H1 (cell line): Measurements from ENCODE around the gene SYNJ2. TPM values are rescaled to one million over a fixed set of nuclear protein-coding genes. Genes with fewer than 3 reads are reported as not detected.

ENCODE experiments used
- CTCF ChIA-PET: fragments of 300-600 bp; sonication (Branson Sonifier 250); formaldehyde crosslinking; loops from one replicate; lab custom pipeline; 2021; ENCODE audit not compliant: partially characterized antibody; lab: Charles Lee
- POLR2A ChIA-PET: fragments of 300-600 bp; sonication (Branson Sonifier 250); formaldehyde crosslinking; loops from one replicate; lab custom pipeline; 2021; ENCODE audit warnings: inconsistent platforms; ENCODE audit not compliant: partially characterized antibody; lab: Charles Lee
- DNase-seq, 2 experiments: peaks; one replicate each; pipeline versions ENCODE4 v3.0.0 to v3.0.0-alpha.2; 2010 to 2022; ENCODE audit warnings: low spot score in 2 of 2, low read depth in 1 of 2, mixed read lengths in 1 of 2
- FAIRE-seq: peaks from 2 replicates; lab custom pipeline; 2011; peaks lifted over from hg19 to GRCh38; lab: Jason Lieb, UNC
- H2AFZ ChIP-seq: 2 replicates; pipeline ENCODE4 v1.8.1; 2012; ENCODE audit warnings: low read length, inconsistent platforms
- H2AK5ac ChIP-seq: 2 replicates; pipeline ENCODE4 v1.6.1; 2013; ENCODE audit warnings: low read depth, low read length
- H2BK120ac ChIP-seq: replicated peaks from 2 replicates; pipeline ENCODE3; 2013; ENCODE audit warnings: low read depth, low read length, inconsistent platforms
- H2BK12ac ChIP-seq: 2 replicates; pipeline ENCODE4 v1.6.1; 2013; ENCODE audit warnings: low read depth, low read length
- H2BK15ac ChIP-seq: 2 replicates; pipeline ENCODE4 v1.6.1; 2013; ENCODE audit warnings: low read length
- H2BK20ac ChIP-seq: 2 replicates; pipeline ENCODE4 v1.6.1; 2013; ENCODE audit warnings: low read length
- H2BK5ac ChIP-seq: 2 replicates; pipeline ENCODE4 v1.6.1; 2013; ENCODE audit warnings: low read depth, low read length
- H3K14ac ChIP-seq: 2 replicates; pipeline ENCODE4 v1.6.1; 2013; ENCODE audit warnings: inconsistent platforms; ENCODE audit not compliant: insufficient read length
- H3K18ac ChIP-seq: 2 replicates; pipeline ENCODE4 v1.6.1; 2013; ENCODE audit warnings: low read length; ENCODE audit errors: extremely low read depth
- H3K23ac ChIP-seq: 2 replicates; pipeline ENCODE4 v1.6.1; 2013; ENCODE audit warnings: inconsistent platforms; ENCODE audit not compliant: insufficient read length
- H3K23me2 ChIP-seq: 2 replicates; pipeline ENCODE4 v1.6.1; 2013; ENCODE audit warnings: low read depth, low read length
- H3K27ac ChIP-seq: 2 replicates; pipeline ENCODE4 v1.6.1; 2011; ENCODE audit warnings: low read depth, low read length, inconsistent platforms
- H3K27me3 ChIP-seq, 4 experiments: replicated peaks in 1 of 4; 1 replicate in 1 of 4; 2 replicates in 3 of 4; pipeline versions ENCODE4 v1.6.1 to v1.8.1; 2011 to 2013; ENCODE audit warnings: low read length in 3 of 4, mild to moderate bottlenecking in 3 of 4, inconsistent platforms in 2 of 4, mixed read lengths in 2 of 4, moderate library complexity in 1 of 4; ENCODE audit not compliant: control insufficient read depth in 3 of 4, insufficient read depth in 3 of 4; ENCODE audit errors: extremely low read depth in 1 of 4
- H3K36me3 ChIP-seq, 4 experiments: 2 replicates each; pipeline versions ENCODE4 v1.6.1 to v1.8.1; 2011 to 2013; ENCODE audit warnings: mild to moderate bottlenecking in 4 of 4, low read length in 3 of 4, moderate library complexity in 2 of 4, control low read depth in 1 of 4, inconsistent platforms in 1 of 4; ENCODE audit not compliant: insufficient read depth in 4 of 4, control insufficient read depth in 2 of 4
- H3K4ac ChIP-seq: replicated peaks from 2 replicates; pipeline ENCODE3; 2013; ENCODE audit warnings: low read length, low read depth, mixed read lengths, inconsistent platforms; ENCODE audit not compliant: insufficient read length
- H3K4me1 ChIP-seq, 4 experiments: replicated peaks in 1 of 4; 1 replicate in 1 of 4; 2 replicates in 3 of 4; pipeline versions ENCODE4 v1.6.1 to v1.8.1; 2011 to 2013; ENCODE audit warnings: low read length in 3 of 4, inconsistent platforms in 2 of 4, mixed read lengths in 1 of 4; ENCODE audit not compliant: insufficient read depth in 4 of 4, control insufficient read depth in 3 of 4
- H3K4me2 ChIP-seq, 2 experiments: 2 replicates each; pipeline versions ENCODE4 v1.6.1 to v1.8.1; 2011 to 2013; ENCODE audit warnings: low read depth in 2 of 2, low read length in 2 of 2, control low read depth in 1 of 2, inconsistent platforms in 1 of 2, mild to moderate bottlenecking in 1 of 2; ENCODE audit not compliant: insufficient read depth in 1 of 2
- H3K4me3 ChIP-seq, 4 experiments: fragments of 200-600, 300-600 bp in 1 of 4; sonication (generic), shearing (Covaris generic), sonication (Bioruptor Twin) in 1 of 4; 2 replicates each; pipeline versions ENCODE4 v1.5.1 to v1.8.1; 2011 to 2016; ENCODE audit warnings: low read length in 4 of 4, low read depth in 3 of 4, control low read depth in 2 of 4, inconsistent platforms in 2 of 4, mild to moderate bottlenecking in 2 of 4, mixed read lengths in 1 of 4, moderate library complexity in 1 of 4; ENCODE audit not compliant: insufficient read depth in 2 of 4; ENCODE audit errors: extremely low read depth in 1 of 4
- H3K56ac ChIP-seq: replicated peaks from 2 replicates; pipeline ENCODE3; 2013; ENCODE audit warnings: low read depth, mild to moderate bottlenecking, mixed read lengths, low read length, inconsistent platforms; ENCODE audit not compliant: insufficient read length
- H3K79me1 ChIP-seq: 2 replicates; pipeline ENCODE4 v1.6.1; 2013; ENCODE audit warnings: low read depth, low read length, control low read depth
- H3K79me2 ChIP-seq, 2 experiments: 2 replicates each; pipeline versions ENCODE4 v1.6.1 to v1.8.1; 2012 to 2013; ENCODE audit warnings: low read length in 2 of 2, mild to moderate bottlenecking in 2 of 2, inconsistent platforms in 1 of 2; ENCODE audit not compliant: insufficient read depth in 2 of 2, control insufficient read depth in 1 of 2
- H3K9ac ChIP-seq, 4 experiments: replicated peaks in 1 of 4; 1 replicate in 1 of 4; 2 replicates in 3 of 4; pipeline versions ENCODE4 v1.6.1 to v1.8.1; 2011 to 2013; ENCODE audit warnings: low read depth in 3 of 4, low read length in 3 of 4, control low read depth in 2 of 4, mild to moderate bottlenecking in 2 of 4, moderate library complexity in 2 of 4, inconsistent platforms in 1 of 4; ENCODE audit errors: extremely low read depth in 1 of 4
- H3K9me3 ChIP-seq, 2 experiments: 2 replicates each; pipeline versions ENCODE4 v1.6.1 to v1.8.1; 2012 to 2013; ENCODE audit warnings: mild to moderate bottlenecking in 2 of 2, moderate library complexity in 2 of 2, control low read depth in 1 of 2, inconsistent platforms in 1 of 2, low read depth in 1 of 2, low read length in 1 of 2, mixed read lengths in 1 of 2; ENCODE audit not compliant: insufficient read depth in 2 of 2
- H4K20me1 ChIP-seq, 2 experiments: replicated peaks in 1 of 2; 2 replicates each; pipeline versions ENCODE3 to v1.8.1; 2011 to 2013; ENCODE audit warnings: inconsistent platforms in 2 of 2, low read length in 2 of 2, mild to moderate bottlenecking in 1 of 2; ENCODE audit not compliant: insufficient read depth in 2 of 2, control insufficient read depth in 1 of 2
- H4K5ac ChIP-seq: 2 replicates; pipeline ENCODE4 v1.6.1; 2013; ENCODE audit warnings: low read length, low read depth, mixed read lengths, inconsistent platforms; ENCODE audit not compliant: insufficient read length
- H4K8ac ChIP-seq: 2 replicates; pipeline ENCODE4 v1.8.0; 2013; ENCODE audit warnings: mild to moderate bottlenecking, moderate library complexity, low read length, inconsistent platforms; ENCODE audit not compliant: insufficient read depth; ENCODE audit errors: extremely low read depth
- H4K91ac ChIP-seq: replicated peaks from 2 replicates; pipeline ENCODE3; 2013; ENCODE audit warnings: low read length, mixed read lengths, inconsistent platforms; ENCODE audit not compliant: insufficient read length
- BACH1 ChIP-seq: IDR thresholded peaks from 2 replicates; pipeline ENCODE4 v1.6.1; 2012; ENCODE audit warnings: low read length, improper control_type of control experiment
- HDAC2 ChIP-seq, 2 experiments: fragments of 300-600 bp in 1 of 2; sonication (generic) in 1 of 2; IDR thresholded peaks; 2 replicates each; pipeline ENCODE4 v1.6.1; 2011 to 2012; ENCODE audit warnings: low read depth in 2 of 2, low read length in 2 of 2, mild to moderate bottlenecking in 2 of 2, moderate library complexity in 2 of 2, borderline replicate concordance in 1 of 2, inconsistent platforms in 1 of 2
- JUND ChIP-seq: IDR thresholded peaks from 2 replicates; pipeline ENCODE4 v1.6.1; 2011; ENCODE audit warnings: mild to moderate bottlenecking, improper control_type of control experiment, low read length
- KDM4A ChIP-seq: IDR thresholded peaks from one replicate; pipeline ENCODE4 v1.7.1; 2012; ENCODE audit warnings: low read depth, mild to moderate bottlenecking, moderate library complexity, low read length, inconsistent platforms; ENCODE audit not compliant: severe bottlenecking
- NRF1 ChIP-seq: IDR thresholded peaks from 2 replicates; pipeline ENCODE4 v1.6.1; 2011; ENCODE audit warnings: mild to moderate bottlenecking, low read depth, low read length, improper control_type of control experiment
- WGBS, 2 experiments: shearing (Covaris generic) in 1 of 2; methylation state at CpG; one replicate each; pipeline versions ENCODE4 v1.1.6 to v1.1.7; 2013 to 2015; ENCODE audit warnings: low lambda C conversion rate in 2 of 2, mixed read lengths in 2 of 2, inconsistent platforms in 1 of 2, low coverage in 1 of 2, missing lambda C conversion rate in 1 of 2; ENCODE audit not compliant: insufficient replicate concordance in 2 of 2, insufficient coverage in 1 of 2, insufficient read length in 1 of 2; ENCODE audit errors: extremely low coverage in 1 of 2, missing lambda C conversion rate in 1 of 2; 5-methylcytosine and 5-hydroxymethylcytosine counted together
- polyA plus RNA-seq, 7 experiments: library from polyadenylated mRNA; depleted of rRNA in 3 of 7; stranded (reverse) in 5 of 7; unstranded in 2 of 7; fragments of >200 nt in 5 of 7; fragments of 200-250 nt in 2 of 7; gene quantifications; 1 replicate in 5 of 7; 2 replicates in 1 of 7; 4 replicates in 1 of 7; pipeline versions ENCODE4 v1.2.1 to v1.2.3, GENCODE V29; 2011 to 2013; ENCODE audit warnings: missing spikeins in 2 of 7, mixed read lengths in 2 of 7
- total RNA-seq: library from RNA; stranded (reverse); fragmentation: NEBNext Ultra II Directional; extraction: Animal tissue kit (Norgen Biotek cat#: 25700); gene quantifications from 2 replicates; pipeline ENCODE4 v1.2.1, GENCODE V29; 2021
- TF ChIP-seq, protein P1 (sequence below): IDR thresholded peaks from 2 replicates; pipeline ENCODE4 v1.6.1; 2011; ENCODE audit warnings: low read depth, mild to moderate bottlenecking, low read length; ENCODE audit not compliant: insufficient read depth

Gene SYNJ2
- total and polyA plus RNA-seq, 2 of the 8 experiments (the other 6 are each of a cell fraction or from before 2014, with no cell fraction given): 3.7 to 13.9 TPM

DNA sequence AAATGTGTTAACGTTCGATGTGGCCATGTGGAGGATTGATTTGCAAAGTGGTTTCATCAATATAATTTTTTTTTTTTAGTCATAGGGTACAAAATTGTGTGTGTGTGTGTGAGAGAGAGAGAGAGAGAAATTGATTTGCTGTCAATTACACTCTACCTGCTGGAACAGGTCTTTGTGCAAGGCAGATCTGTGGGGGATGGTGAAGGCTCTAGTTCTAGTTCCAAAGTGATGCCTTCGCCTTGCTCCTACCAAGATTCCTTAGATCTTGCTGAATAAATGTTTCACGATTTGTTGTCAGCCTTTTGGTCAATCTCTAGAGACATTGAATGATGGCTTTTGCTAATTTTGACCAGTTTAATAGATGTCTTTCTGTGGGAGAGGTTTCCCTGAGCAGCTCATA is 121.6 kb downstream of the SYNJ2 start:
- H4K20me1 ChIP-seq: no peaks in the 10 kb centered on the region
- no peak overlapping the region for H2BK12ac ChIP-seq
- no peak overlapping the region for H2BK15ac ChIP-seq
- H2BK120ac ChIP-seq: no peak overlapping the region
- no peak overlapping the region for H2AFZ ChIP-seq
- no peaks in the 10 kb centered on the region for H3K9me3 ChIP-seq
- DNase-seq: no peak
- ChIA-PET POLR2A (no interaction called here), CTCF (no interaction called here)
- no peak overlapping the region for H2AK5ac ChIP-seq
- H3K79me1 ChIP-seq: no peaks in the 10 kb centered on the region
- WGBS, 2 experiments: 94% methylated on average over 4 of the region's 4 CpGs; no CpG with 5 or more reads in 1 of the 2 experiments
- no peaks in the 10 kb centered on the region for H3K23me2 ChIP-seq
- no peaks in the 10 kb centered on the region for H3K79me2 ChIP-seq
- H3K27me3 ChIP-seq: no peaks in the 10 kb centered on the region
- no peak overlapping the region for H3K27ac ChIP-seq
- H3K4ac ChIP-seq: no peak overlapping the region
- H4K8ac ChIP-seq: no peak overlapping the region
- H3K4me2 ChIP-seq: no peak overlapping the region
- H4K5ac ChIP-seq: no peak overlapping the region
- H3K23ac ChIP-seq: no peak overlapping the region
- no peak overlapping the region for H3K4me3 ChIP-seq
- H2BK5ac ChIP-seq: no peak overlapping the region
- H4K91ac ChIP-seq: no peak overlapping the region
- no peaks in the 10 kb centered on the region; a peak in 1 of 8 replicates for H3K36me3 ChIP-seq
- FAIRE-seq: peak; percentile 69
- no peak overlapping the region for H3K9ac ChIP-seq
- H3K18ac ChIP-seq: no peak overlapping the region
- no peaks in the 10 kb centered on the region for H3K4me1 ChIP-seq
- H2BK20ac ChIP-seq: no peak overlapping the region
- TF ChIP-seq KDM4A (no peak), JUND (no peak), HDAC2 (IDR thresholded peaks at IDR 0.05; ENCODE audit: borderline replicate concordance in 1 of 2, low read depth in 2 of 2, low read length in 2 of 2) (no peak), NRF1 (no peak), BACH1 (no peak)
- TF ChIP-seq, protein P1, sequence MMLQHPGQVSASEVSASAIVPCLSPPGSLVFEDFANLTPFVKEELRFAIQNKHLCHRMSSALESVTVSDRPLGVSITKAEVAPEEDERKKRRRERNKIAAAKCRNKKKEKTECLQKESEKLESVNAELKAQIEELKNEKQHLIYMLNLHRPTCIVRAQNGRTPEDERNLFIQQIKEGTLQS: no peak
- TF ChIP-seq, all 59 proteins: peak for 0
- H3K14ac ChIP-seq: no peak overlapping the region
- no peak overlapping the region for H3K56ac ChIP-seq
